Epithelial cell of esophagus (primary cell): ENCODE data around the gene ASB4.
"Not testable (repeated sequence)": the region's sequence is repeated elsewhere in the genome, so short reads cannot be mapped to it uniquely, and the experiment has no call there.

Source experiments
- DNase-seq: peaks from one replicate; pipeline ENCODE4 v3.0.0; 2010; ENCODE audit warnings: low read depth
- H3K4me3 ChIP-seq: 2 replicates; pipeline ENCODE4 v1.5.1; 2011; ENCODE audit warnings: mild to moderate bottlenecking, low read length, control low read depth
- TF ChIP-seq, protein P1 (sequence below): IDR thresholded peaks from 2 replicates; pipeline ENCODE4 v1.5.1; 2011; ENCODE audit warnings: low read depth, mild to moderate bottlenecking, low read length, control low read depth, inconsistent platforms; ENCODE audit not compliant: insufficient read depth; ENCODE audit errors: missing control alignments

Gene ASB4

DNA sequence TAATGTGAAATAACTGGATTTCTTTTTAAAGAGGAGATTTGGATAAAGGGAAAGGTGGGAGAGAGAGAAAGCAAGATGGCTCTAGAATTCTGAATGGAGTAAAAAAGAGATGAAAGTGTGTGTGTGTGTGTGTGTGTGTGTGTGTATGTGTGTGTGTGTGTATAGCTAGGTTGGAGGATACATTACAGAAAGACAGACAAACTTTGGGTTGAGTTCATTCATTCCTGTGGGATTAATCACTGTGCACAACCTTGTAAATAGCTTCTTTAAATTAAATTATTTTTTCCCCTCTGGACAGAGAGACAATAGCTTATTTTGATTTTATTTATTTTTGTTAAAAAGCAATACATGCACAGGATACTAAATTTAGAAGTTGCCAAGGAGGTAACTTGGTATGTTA lies 7.5 kb downstream of the ASB4 start:
- peak; percentile 33 for DNase-seq
- no peak overlapping the region for H3K4me3 ChIP-seq
- TF ChIP-seq, protein P1, sequence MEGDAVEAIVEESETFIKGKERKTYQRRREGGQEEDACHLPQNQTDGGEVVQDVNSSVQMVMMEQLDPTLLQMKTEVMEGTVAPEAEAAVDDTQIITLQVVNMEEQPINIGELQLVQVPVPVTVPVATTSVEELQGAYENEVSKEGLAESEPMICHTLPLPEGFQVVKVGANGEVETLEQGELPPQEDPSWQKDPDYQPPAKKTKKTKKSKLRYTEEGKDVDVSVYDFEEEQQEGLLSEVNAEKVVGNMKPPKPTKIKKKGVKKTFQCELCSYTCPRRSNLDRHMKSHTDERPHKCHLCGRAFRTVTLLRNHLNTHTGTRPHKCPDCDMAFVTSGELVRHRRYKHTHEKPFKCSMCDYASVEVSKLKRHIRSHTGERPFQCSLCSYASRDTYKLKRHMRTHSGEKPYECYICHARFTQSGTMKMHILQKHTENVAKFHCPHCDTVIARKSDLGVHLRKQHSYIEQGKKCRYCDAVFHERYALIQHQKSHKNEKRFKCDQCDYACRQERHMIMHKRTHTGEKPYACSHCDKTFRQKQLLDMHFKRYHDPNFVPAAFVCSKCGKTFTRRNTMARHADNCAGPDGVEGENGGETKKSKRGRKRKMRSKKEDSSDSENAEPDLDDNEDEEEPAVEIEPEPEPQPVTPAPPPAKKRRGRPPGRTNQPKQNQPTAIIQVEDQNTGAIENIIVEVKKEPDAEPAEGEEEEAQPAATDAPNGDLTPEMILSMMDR = no peak

DNA sequence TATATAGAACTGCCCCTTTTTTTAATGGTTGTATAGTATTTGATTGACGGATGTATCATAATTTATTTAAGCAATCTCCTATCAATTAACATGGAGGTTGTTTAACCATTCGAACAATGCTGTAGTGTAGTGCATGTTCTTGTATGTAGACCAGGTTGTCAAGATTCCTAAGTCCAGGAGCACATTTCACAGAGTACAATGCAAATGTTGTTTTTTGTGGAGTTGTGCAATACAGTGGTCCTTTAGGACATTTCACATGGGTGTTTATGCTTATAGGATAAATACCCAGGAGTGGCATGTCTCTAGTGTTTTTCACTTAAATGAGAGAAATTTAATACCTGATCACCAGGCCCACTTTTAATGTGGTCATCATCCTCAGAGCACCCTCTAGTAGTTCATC lies 8.1 kb downstream of the ASB4 start:
- DNase-seq = no peak
- H3K4me3 ChIP-seq = no peak overlapping the region
- TF ChIP-seq, protein P1 = no peak

DNA sequence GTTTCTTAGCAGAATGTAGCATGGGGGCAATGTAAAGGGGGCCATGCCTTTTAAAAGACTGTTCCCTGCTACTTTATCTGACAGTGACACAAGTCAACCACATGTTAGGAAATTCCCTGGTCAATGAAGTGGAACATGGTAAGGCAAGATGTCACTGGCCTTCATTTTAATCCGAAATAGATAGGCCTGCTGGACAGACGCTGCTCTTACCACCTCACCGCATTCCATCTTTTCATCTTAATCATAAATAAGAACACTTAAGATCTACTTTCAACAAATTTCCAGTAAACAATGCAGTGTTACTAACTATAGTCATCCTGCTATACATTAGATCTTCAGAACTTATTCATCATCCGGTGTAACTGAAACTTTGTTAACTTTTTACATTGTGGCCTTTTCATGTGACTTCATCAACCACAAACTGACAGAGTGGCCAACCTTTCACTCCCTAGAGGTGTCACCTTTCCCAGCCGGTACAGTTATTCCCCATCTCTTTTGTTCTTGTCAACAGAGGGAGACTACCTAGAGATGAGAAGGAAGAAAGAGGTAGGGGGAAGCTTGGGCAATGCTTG lies 15.6 kb downstream of the ASB4 start:
- H3K4me3 ChIP-seq = no peak overlapping the region
- peak; percentile 13 for DNase-seq
- TF ChIP-seq, protein P1 = no peak

DNA sequence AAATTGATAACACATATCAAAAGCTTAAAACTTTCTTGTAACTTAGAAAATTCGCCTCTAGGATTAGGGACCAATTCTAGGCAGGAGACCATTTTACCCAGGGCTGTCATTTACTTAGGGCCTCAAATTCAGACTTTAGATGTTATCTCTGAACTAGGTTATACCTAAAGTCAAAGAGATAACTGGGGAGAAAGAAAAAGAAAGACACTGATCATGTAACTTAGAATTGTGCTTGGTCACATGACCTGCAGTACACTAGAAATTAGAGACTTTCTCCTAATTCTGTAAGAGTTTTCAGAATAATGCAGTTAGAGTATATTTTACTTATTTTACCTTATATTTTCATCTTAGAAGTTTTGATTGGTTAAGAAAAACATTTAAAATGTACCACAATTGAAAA lies 16.7 kb downstream of the ASB4 start:
- no peak overlapping the region for H3K4me3 ChIP-seq
- TF ChIP-seq, protein P1 = no peak
- no peak for DNase-seq

DNA sequence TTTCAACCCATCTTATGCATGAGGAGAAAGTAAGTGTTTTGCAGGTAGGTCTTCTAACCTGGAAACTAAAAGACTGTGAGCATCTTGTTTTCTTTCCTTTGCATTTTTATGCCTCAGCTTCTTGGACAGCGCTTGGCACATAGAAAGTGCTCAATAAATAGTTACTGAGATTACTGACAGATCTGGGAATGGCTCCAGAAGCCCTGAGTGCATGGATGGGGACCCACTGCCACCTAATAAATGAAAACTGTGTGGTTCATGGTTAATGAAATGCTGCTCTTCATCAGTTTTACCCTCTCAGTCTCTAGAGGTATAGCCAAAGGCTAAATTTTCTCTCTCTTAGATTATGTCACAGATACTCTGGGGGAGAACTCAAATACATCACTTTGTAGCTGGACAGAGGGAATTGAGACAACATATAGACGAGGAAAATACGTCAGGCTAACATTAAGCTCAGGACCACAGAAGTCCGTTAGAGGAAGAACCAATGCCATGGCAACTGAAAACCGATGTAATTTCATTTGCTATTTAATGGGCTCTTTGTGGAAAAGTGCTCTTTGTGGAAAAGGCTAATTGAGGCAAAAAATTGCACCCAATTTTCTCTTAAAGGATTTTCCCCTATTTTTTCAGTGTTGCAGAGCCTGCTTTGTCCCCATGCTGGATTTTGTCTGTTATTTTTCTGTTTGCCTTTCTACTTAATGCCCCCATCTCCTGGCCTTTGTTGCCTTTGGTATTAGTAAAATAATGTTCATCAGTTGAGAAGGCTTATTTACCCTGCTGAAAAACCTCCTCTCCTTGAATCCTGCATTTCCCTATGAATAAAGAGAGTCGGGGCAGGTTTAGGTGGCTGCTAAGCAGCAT lies 17.8 kb downstream of the ASB4 start:
- TF ChIP-seq, protein P1 = no peak
- DNase-seq = no peak
- no peak overlapping the region for H3K4me3 ChIP-seq

DNA sequence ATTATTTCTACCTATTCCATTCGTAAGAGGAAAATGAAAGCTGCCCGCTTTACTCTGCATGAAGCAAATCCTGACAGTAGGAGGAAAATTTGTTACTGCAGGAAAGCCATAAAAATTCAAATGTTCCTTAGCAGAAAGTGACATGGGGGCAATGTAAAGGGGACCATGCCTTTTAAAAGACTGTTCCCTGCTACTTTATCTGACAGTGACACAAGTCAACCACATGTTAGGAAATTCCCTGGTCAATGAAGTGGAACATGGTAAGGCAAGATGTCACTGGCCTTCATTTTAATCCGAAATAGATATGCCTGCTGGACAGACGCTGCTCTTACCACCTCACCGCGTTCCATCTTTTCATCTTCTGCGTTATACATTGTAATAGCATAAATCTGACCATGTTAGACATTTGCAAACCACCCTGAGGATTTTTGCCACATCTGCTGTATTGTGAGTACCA lies 18.4 kb downstream of the ASB4 start:
- DNase-seq, H3K4me3 ChIP-seq: not testable (repeated sequence)

DNA sequence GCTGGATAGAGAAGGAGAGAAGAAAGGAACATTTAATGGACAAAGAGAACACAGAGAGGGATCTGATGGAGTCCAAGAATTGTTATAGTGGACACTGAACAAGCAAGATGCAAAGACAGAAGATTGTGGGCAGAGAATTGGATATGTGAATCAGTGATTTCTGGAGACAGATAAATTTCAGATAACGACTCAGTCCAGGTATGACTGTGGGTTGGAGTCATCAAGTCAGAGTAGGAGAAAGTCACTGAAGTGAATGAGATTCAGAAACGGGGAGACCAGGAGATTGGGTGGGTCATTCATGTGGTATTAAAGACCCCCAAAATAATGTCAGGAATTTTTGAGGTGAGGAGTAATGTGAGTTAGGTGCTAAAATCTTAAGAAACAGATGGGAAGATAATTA lies 23.0 kb downstream of the ASB4 start:
- TF ChIP-seq, protein P1 = no peak
- no peak overlapping the region for H3K4me3 ChIP-seq
- DNase-seq = no peak
